ENCODE data around the gene CSF3.

Gene CSF3, protein sequence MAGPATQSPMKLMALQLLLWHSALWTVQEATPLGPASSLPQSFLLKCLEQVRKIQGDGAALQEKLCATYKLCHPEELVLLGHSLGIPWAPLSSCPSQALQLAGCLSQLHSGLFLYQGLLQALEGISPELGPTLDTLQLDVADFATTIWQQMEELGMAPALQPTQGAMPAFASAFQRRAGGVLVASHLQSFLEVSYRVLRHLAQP

DNA sequence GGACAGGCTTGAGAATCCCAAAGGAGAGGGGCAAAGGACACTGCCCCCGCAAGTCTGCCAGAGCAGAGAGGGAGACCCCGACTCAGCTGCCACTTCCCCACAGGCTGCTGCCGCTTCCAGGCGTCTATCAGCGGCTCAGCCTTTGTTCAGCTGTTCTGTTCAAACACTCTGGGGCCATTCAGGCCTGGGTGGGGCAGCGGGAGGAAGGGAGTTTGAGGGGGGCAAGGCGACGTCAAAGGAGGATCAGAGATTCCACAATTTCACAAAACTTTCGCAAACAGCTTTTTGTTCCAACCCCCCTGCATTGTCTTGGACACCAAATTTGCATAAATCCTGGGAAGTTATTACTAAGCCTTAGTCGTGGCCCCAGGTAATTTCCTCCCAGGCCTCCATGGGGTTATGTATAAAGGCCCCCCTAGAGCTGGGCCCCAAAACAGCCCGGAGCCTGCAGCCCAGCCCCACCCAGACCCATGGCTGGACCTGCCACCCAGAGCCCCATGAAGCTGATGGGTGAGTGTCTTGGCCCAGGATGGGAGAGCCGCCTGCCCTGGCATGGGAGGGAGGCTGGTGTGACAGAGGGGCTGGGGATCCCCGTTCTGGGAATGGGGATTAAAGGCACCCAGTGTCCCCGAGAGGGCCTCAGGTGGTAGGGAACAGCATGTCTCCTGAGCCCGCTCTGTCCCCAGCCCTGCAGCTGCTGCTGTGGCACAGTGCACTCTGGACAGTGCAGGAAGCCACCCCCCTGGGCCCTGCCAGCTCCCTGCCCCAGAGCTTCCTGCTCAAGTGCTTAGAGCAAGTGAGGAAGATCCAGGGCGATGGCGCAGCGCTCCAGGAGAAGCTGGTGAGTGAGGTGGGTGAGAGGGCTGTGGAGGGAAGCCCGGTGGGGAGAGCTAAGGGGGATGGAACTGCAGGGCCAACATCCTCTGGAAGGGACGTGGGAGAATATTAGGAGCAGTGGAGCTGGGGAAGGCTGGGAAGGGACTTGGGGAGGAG is at the start of gene CSF3:
Gene CSF3 (plus strand): TSS at position 436 of the 993 bp plus-strand sequence. CDS start 35 bp downstream, at position 471.
- DNase-seq (ENCODE audit: low read depth in 2 of 2, low spot score in 1 of 2): no peak

DNA sequence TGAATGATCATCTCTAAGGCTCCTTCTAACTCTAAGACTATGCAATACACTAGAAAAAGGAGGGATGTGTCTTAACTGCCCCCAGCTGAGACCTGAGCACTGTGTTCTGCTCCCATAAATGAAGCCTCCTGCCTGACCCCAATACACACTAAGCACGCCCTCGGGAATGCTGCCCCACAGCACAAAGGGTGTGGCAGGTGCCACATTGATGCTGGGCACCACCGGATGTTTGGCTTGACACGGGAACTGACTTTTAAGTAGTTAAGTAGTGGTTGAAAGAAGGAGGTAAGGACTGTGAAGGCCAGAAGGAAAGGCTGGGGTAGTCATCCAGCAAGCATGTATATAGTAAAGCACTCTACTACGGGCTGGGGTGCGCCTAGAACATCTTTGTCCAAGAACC is 48.5 kb upstream of the CSF3 start:
- no peak for DNase-seq (ENCODE audit: low read depth in 2 of 2, low spot score in 1 of 2)

DNA sequence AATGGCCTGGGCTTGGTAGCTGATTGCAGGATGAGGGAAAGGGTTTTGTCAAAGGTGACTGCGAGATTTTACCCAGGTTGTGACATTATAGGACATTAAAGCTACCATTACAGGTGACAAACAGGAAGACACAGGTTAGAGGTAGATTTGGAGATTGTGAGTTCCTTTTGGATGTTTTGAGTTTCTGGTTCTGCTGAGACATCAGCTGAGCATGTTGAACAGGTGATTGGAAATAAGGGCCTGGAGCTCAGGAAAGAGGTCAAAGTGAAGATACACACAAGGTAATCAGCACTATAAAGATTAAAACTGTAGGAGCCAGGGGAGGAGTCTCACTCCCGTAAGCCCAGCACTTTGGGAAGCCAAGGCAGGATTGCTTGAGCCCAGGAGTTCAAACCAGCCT is 46.5 kb upstream of the CSF3 start:
- no peak for DNase-seq (ENCODE audit: low read depth in 2 of 2, low spot score in 1 of 2)

DNA sequence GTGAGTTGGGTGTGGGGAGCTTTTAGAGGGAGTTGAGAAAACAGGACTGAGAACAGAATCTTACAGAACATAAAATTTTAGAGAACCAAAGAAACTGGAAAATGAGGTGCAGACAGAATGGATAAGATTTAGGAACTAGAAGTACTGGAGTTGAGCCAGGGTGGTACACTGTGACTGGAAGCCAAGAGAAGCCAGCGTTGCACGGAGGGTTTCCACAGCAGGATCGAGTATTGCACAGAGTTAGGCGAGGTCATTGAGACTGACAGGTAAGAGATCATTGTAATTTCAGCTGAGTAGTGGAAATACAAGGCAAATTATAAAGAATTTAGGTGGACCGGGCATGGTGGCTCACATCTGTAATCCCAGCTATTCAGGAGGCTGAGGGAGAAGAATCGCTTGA is 45.9 kb upstream of the CSF3 start:
- DNase-seq (ENCODE audit: low read depth in 2 of 2, low spot score in 1 of 2): no peak

DNA sequence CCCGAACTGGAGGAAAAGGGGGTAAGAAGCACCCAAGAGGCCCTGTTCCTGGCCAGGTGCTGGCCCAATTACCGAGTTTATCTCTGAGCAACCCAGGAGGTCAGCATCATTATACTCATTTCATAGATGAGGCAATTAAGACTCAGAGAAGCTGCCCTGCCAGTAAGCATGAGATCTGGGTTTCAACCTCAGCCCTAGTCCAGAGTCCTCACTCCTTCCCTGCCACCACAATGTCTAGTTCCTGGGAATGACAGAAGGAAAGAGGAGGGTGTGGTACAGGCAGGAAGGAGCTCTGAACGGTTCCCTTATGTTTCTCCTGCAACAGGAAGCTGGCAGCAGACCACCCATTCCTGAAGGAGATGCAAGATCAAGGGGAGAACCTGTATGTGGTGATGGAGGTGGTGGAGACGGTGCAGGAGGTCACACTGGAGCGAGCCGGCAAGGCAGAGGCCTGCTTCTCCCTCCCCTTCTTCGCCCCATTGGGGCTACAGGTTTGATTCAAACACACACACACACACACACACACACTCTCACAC is 45.0 kb upstream of the CSF3 start:
- no peak for DNase-seq (ENCODE audit: low read depth in 2 of 2, low spot score in 1 of 2)

DNA sequence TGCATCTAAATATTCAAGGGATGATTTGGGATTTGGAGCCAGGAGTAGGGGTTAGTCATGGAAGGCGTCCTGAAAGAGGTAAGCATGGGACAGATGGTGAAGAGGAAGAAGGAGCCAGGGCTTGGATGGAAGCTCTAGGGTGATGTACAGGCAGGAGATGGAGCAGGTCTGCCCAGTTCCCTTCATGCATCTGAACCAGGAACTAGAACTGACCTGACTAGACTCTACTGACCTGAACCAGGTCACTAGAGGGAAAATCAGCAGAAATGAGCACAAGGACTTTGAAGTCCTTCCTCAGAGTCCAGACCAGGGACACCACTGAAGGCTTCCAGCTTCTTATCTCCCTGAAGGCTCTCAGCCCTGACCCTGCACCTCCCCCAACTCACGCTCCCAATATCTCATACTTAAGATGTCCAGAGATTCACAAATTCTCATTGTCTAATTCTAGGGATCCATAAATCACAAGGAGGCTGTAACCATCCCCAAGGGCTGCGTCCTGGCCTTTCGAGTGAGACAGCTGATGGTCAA is 44.1 kb upstream of the CSF3 start:
- DNase-seq (ENCODE audit: low read depth in 2 of 2, low spot score in 1 of 2): no peak

DNA sequence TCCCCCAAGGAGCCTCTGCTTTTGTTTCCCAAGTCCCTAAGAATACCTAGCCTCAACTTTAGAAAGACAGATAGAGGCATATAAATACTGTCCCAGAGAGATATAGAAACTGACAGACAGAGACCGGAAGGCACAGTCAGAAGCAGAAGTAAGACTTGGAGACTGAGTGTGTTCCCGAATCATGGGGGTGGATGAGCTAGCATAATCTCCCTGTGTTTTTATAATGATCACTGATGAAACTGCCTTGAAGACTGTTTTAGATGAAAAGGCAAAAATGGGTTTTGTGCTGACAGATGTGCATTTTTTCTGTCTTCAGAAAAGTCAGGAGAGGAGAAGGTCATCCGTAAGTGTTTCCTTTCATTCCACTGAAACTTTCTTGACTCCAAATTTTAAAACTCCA is 43.0 kb upstream of the CSF3 start:
- DNase-seq (ENCODE audit: low read depth in 2 of 2, low spot score in 1 of 2): no peak

DNA sequence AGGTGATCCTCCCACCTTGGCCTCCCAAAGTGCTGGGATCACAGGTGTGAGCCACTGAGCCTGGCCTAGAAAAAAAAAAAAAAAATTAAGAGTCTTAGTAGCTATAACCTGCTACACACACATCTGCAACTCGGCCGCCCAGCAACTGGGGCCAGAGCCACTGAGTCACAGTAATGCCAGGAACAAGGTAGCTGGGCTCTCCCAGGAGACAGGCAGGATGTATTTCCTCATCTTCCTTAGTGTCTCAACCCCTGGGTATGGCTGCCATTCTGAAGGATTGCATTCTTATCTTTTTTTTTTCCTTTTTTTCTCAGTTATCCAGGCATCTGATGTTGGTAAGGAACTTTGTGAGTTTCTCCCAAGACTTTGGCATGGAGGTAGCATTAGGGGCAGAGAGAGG is 41.7 kb upstream of the CSF3 start:
- no peak for DNase-seq (ENCODE audit: low read depth in 2 of 2, low spot score in 1 of 2)

DNA sequence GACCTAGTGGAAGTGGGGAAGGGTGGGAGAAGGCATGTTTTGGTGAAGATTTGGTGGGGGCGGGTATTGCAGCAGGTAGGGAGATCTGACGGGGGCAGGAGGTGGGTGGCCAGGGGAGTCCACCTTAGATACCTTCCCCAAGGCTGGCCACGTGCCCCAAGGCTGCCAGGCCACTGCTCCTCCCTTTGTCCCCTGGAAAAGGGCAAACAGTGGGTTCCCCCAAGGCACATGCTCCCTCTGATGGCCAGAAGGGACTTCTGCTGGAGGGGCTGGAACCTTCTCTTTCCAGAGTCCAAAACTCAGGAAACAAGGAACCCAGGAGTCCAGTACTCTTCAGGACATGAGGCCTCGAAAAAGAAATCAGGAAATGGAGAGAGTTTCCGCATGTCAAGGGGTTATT is 40.8 kb upstream of the CSF3 start:
- no peak for DNase-seq (ENCODE audit: low read depth in 2 of 2, low spot score in 1 of 2)

DNA sequence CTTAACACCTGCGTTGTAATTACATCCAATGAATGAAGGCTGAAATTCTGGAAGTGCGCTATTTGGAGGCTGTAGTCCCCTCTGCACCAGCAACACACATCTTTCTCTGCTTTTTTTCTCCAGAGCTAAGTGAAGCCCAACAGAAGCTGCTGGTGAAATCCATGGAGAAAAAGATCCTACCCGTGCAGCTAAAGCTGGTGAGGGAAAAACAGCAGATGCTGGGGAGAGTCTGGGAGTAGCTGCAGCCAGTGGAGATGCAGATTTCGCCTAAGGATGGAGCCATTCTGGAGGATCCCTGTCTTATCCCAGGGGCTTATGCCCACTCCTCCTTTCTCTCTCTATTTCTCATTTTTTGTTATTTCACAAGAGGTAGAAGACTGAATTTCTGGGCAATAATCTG is 39.4 kb upstream of the CSF3 start:
- DNase-seq (ENCODE audit: low read depth in 2 of 2, low spot score in 1 of 2): no peak

DNA sequence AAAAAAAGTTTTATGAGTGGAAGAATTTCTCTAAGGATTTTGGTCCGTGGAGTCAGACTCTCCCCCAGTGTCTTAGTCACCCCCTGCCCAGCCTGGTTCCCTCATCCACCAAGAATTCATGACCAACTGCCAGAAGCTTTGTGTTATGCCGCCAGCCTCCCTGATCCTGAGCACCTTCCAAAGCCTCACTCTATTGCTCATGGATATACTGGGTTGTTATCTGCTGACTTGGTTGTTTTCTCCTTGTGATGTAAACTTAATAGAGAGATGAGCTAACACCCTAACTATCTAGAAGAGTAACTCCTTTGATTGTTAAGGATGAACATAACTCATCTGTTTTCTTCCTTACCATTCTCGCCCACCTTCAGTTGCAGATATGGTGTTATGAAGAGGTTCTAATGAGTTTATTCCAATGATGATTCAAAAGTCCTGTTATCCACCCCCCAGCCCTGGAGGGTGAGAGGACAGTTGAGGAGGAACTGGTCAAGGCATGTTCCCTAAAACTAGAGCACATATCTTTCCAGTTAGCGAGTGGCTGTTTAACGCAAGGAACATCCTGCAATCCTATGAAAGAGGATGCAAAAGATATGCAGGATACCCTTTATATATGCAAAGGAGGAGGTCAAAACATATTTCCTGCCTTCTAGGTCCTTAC is 36.1 kb upstream of the CSF3 start:
- DNase-seq (ENCODE audit: low read depth in 2 of 2, low spot score in 1 of 2): no peak

DNA sequence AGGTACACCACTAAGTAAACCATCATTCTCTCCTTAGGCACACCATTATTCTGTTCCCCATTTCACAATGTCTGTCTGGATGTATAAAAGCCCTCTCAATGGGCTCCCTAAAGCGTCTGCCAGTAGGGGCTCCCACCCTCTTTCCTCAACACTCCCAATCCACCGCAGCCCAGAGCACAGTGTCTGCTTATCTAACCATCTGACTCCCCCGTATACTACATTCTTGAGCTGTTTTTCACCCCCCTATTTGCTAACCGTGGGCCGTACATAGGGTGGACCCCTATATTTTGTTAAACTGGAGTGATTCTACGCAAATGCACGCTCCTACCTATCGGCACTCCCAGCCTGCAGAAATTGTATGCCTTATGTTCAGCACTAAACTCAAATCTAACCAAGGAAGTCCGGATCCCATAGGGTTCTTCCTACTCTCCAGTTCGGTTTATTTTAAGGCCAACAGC is 35.3 kb upstream of the CSF3 start:
- no peak for DNase-seq (ENCODE audit: low read depth in 2 of 2, low spot score in 1 of 2)

DNA sequence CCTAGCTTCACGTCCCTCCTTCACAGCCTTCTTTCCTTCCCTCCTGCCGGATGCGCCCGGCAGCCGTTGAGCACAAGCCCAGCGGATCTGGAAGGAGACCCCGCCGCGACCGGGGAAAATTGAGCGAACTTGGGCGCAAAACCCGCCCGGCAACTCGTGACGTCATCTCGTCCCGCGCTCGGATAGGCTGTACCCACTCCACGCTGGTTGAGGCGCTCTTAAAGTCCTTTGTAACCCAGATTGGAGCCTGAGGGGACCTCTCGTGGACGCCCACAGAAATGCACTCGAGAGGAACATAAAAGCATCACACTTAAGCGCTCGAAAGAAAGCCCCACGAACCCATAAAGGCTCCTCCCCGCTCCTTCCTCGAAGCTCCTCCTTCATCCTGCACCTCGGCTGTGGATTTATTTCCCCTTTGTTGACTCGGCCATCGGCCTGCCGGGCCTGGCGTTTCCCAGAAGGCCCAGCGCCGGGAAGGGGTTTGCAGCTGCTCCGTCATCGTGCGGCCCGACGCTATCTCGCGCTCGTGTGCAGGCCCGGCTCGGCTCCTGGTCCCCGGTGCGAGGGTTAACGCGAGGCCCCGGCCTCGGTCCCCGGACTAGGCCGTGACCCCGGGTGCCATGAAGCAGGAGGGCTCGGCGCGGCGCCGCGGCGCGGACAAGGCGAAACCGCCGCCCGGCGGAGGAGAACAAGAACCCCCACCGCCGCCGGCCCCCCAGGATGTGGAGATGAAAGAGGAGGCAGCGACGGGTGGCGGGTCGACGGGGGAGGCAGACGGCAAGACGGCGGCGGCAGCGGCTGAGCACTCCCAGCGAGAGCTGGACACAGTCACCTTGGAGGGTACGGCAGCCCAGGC is 34.7 kb upstream of the CSF3 start, which contains the start of gene PSMD3:
Gene PSMD3 (plus strand): TSS at position 457 of the 856 bp plus-strand sequence. CDS start 164 bp downstream, at position 621.
- DNase-seq (ENCODE audit: low read depth in 2 of 2, low spot score in 1 of 2): peak; percentile 95 to 96

DNA sequence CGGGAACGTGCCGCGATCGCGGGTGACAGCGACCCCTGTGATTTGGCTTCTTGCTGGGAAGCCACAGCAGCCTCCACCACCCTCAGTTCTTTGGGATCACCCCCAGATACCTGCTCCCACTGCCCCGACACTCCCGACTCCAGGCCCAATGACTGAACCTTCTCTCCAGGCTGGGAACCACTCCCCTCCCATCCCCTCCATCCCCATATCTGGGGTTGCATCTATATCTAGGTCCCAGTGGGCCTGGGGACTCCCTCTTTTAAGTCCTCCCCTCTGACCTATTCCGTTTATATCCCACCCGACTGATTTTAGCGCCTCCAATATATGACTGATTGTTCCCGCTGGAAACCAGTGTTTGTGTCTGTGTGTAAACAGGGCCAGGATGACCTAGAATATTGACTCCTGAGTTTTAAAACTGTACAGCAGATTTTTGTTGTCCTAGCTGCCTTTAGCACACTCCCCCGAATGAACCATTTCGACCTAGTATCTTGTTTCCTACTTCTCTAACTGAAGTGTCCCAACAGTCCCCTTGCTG is 34.0 kb upstream of the CSF3 start:
- DNase-seq (ENCODE audit: low read depth in 2 of 2, low spot score in 1 of 2): no peak

DNA sequence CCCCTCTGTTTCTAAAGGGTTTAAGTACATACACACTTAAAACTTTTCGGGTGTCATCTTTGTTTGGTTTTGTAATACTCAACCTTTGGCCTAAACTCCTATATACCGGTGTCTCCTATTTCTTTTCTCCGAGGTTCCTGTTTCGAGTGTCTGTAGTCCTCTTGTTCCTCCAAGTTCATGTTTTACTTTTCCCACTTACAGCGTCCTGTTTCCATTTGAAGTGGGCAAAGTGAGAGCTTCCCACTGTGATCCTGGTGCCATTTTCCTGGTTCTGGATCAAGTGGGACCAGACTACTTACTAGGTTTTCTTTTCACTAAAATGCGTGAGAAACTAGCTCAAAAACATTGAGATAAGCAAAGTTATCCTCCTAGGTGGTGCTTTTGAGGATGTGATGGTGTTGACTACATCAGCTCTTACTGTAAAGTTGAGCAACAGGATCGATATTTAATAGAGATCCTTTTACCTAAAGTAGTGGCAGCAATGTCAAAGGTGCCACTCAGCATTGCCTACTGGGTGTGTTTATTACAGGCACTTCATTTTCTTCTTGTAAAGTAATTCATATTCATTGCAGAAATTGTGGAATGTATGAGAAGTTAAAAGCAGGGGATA is 33.4 kb upstream of the CSF3 start:
- DNase-seq (ENCODE audit: low read depth in 2 of 2, low spot score in 1 of 2): no peak

DNA sequence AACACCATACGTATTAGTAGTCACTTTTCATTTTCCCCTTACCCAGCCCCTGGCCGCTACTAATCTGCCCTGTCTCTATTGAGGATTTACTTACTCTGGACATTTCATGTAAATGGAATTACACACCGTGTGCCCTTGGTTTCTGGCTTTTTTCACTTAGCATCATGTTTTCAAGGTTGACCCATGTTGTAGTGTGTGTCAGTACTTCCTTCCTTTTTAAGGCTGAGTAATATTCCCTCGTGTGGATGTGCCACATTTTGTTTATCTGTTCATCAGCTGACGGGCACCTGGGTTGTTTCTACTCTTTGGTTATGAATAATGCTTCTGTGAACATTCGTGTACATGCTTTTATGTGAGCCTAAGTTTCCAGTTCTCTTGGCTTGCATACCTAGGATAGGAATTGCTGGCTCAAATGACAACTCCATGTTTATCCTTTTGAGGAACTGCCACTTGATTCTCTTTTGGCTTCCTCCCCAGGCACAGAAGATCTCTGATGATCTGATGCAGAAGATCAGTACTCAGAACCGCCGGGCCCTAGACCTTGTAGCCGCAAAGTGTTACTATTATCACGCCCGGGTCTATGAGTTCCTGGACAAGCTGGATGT is 26.9 kb upstream of the CSF3 start:
- no peak for DNase-seq (ENCODE audit: low read depth in 2 of 2, low spot score in 1 of 2)

DNA sequence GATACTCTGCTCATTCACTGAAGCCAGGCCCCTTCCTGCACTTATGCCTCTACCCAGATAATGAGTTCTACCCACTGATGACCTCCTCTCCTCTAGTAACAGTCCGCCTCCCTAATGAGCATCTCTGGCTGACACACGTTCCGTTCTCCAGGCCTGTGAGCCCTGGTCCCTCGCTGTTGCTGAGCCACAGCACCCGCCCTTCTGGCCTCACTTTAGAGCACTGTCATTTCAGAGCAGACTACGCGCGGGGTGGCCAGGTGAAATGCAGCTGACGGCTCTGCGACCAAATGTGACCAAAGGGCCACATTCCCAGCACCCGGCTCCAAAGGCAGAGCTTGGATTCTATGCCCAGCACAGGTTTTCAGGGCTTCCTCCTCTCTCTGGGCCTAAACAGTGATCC is 20.8 kb upstream of the CSF3 start:
- DNase-seq (ENCODE audit: low read depth in 2 of 2, low spot score in 1 of 2): no peak

DNA sequence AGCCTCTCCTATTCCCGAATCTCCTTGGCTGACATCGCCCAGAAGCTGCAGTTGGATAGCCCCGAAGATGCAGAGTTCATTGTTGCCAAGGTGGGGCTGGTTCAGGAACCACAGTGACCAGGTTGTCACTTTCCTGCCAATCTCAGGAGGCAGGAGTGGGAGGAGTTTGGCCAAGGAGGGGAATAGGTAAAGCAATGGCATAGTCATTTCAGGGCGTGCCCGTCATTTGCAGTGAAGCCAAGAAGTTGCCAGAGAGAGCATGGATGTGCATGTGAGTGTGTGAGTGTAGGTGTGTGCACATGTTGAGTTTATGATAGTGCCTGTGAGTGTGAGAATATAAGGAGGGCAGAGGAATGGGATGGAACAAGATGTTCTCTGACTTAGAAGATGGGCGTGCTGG is 19.8 kb upstream of the CSF3 start:
- DNase-seq (ENCODE audit: low read depth in 2 of 2, low spot score in 1 of 2): no peak

DNA sequence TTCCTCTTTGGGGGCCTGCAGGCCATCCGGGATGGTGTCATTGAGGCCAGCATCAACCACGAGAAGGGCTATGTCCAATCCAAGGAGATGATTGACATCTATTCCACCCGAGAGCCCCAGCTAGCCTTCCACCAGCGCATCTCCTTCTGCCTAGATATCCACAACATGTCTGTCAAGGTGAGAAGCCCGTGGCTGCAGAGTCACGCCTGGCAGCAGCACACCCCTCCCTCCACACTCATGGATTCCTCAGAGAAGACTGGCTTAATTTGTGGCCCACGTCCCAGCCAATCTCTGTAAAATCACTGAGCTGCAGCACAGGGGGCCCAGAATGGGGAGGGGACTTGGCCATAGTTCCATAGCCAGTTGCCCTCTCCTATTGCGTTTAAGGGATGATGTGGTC is 19.1 kb upstream of the CSF3 start:
- DNase-seq (ENCODE audit: low read depth in 2 of 2, low spot score in 1 of 2): no peak

Measured in stimulated activated CD8-positive, alpha-beta memory T cell treated with anti-CD3 and anti-CD28 coated beads, Interleukin-4, amount 100 ng/mL, for 4 hours (primary cell).